ENCODE measurements around the gene EMILIN2. TPM values are rescaled to one million over a fixed set of nuclear protein-coding genes. Genes with fewer than 3 reads are reported as not detected.

Gene EMILIN2
- total RNA-seq, 1 experiment from 2014 or later = 0.07 TPM

GRCh38 chr18:2920027-2920426 lies 73.2 kb downstream of the EMILIN2 start:
- no TSS peak for BruUV-seq (replicated peaks)
- Histone ChIP-seq H3K9me2 (ENCODE audit: insufficient read depth) (no peaks in the 10 kb centered on the region), H3F3A (ENCODE audit: insufficient read depth, low read depth) (no peaks in the 10 kb centered on the region), H3K36me3 (ENCODE audit: low read depth) (peaks cover 4% of the 10 kb centered on the region; the same call in 1 of the 2 replicates), H3K9me3 (ENCODE audit: insufficient read depth, low read depth) (no peaks in the 10 kb centered on the region), H3K27me3 (ENCODE audit: insufficient read depth, low read depth) (no peaks in the 10 kb centered on the region), H3K4me2 (no peak overlapping the region), H3K79me2 (ENCODE audit: low read depth) (no peaks in the 10 kb centered on the region), H2AFZ (no peak overlapping the region), H3K27ac (no peak overlapping the region), H3K4me3 (no peak overlapping the region), H3K4me1 (replicated peaks; ENCODE audit: insufficient read depth) (no peaks in the 10 kb centered on the region), H4K20me1 (ENCODE audit: insufficient read depth) (no peaks in the 10 kb centered on the region)
- CTCF ChIA-PET = no interaction called here
- intact Hi-C loops (cut with micrococcal nuclease; ENCODE audit: unreplicated experiment) = no loop called here
- POLR2A ChIA-PET (ENCODE audit: unreplicated experiment) = no interaction called here
- no peak for TF ChIP-seq EZH2 (IDR thresholded peaks at IDR 0.05; ENCODE audit: low read depth)
- TF ChIP-seq CTCF (conservative IDR thresholded peaks at IDR 0.05) = no peak
- no peak for DNase-seq

- no peaks in the 10 kb centered on the region for H3K4me1 ChIP-seq (replicated peaks; ENCODE audit: insufficient read depth)
- H3K27ac ChIP-seq = no peak overlapping the region
- no peak overlapping the region for H3K4me3 ChIP-seq
- no peaks in the 10 kb centered on the region for H3K9me3 ChIP-seq (ENCODE audit: insufficient read depth, low read depth)
- CTCF ChIA-PET = no interaction called here
- POLR2A ChIA-PET (ENCODE audit: unreplicated experiment) = interaction anchor here (0.5 kb wide), 1 partner anchor 327 kb away, joined by 6 read pairs; the partner anchor contains the start of gene MYL12A
- BruUV-seq (replicated peaks) = no TSS peak
- H3K79me2 ChIP-seq (ENCODE audit: low read depth) = no peaks in the 10 kb centered on the region
- H2AFZ ChIP-seq = no peak overlapping the region
- H3K27me3 ChIP-seq (ENCODE audit: insufficient read depth, low read depth) = no peaks in the 10 kb centered on the region
- H4K20me1 ChIP-seq (ENCODE audit: insufficient read depth) = no peaks in the 10 kb centered on the region
- TF ChIP-seq CTCF (conservative IDR thresholded peaks at IDR 0.05) (no peak), EZH2 (IDR thresholded peaks at IDR 0.05; ENCODE audit: low read depth) (no peak)
- no peaks in the 10 kb centered on the region for H3F3A ChIP-seq (ENCODE audit: insufficient read depth, low read depth)
- no peak overlapping the region for H3K4me2 ChIP-seq
- intact Hi-C loops (cut with micrococcal nuclease; ENCODE audit: unreplicated experiment) = no loop called here
- H3K36me3 ChIP-seq (ENCODE audit: low read depth) = peaks cover 4% of the 10 kb centered on the region; the same call in 1 of the 2 replicates
- DNase-seq = no peak
- no peaks in the 10 kb centered on the region for H3K9me2 ChIP-seq (ENCODE audit: insufficient read depth)
These were observed 73.9 kb downstream of the EMILIN2 start for GRCh38 chr18:2920546-2921343.

GRCh38 chr18:2921778-2922177 lies 75.0 kb downstream of the EMILIN2 start:
- Histone ChIP-seq H3K9me3 (ENCODE audit: insufficient read depth, low read depth) (no peaks in the 10 kb centered on the region), H3K27ac (no peak overlapping the region), H3K4me3 (no peak overlapping the region), H3K79me2 (ENCODE audit: low read depth) (no peaks in the 10 kb centered on the region), H3K36me3 (ENCODE audit: low read depth) (peaks cover 4% of the 10 kb centered on the region; the same call in 1 of the 2 replicates), H2AFZ (no peak overlapping the region), H3K4me2 (no peak overlapping the region), H3K4me1 (replicated peaks; ENCODE audit: insufficient read depth) (no peaks in the 10 kb centered on the region), H3K9me2 (ENCODE audit: insufficient read depth) (no peaks in the 10 kb centered on the region), H3K27me3 (ENCODE audit: insufficient read depth, low read depth) (no peaks in the 10 kb centered on the region), H3F3A (ENCODE audit: insufficient read depth, low read depth) (no peaks in the 10 kb centered on the region), H4K20me1 (ENCODE audit: insufficient read depth) (no peaks in the 10 kb centered on the region)
- TF ChIP-seq EZH2 (IDR thresholded peaks at IDR 0.05; ENCODE audit: low read depth) (no peak), CTCF (conservative IDR thresholded peaks at IDR 0.05) (no peak)
- intact Hi-C loops (cut with micrococcal nuclease; ENCODE audit: unreplicated experiment) = no loop called here
- CTCF ChIA-PET = no interaction called here
- no peak for DNase-seq
- POLR2A ChIA-PET (ENCODE audit: unreplicated experiment) = no interaction called here
- no TSS peak for BruUV-seq (replicated peaks)

All from PC-9 (cell line).